Vagina (tissue), 2 donors: Measurements from ENCODE around the gene MORN2.

ENCODE experiments used
- POLR2A ChIP-seq, 2 donors: fragments of 450-650 bp; IDR thresholded peaks; one replicate each; pipeline ENCODE4 v1.6.1; 2017; ENCODE audit warnings: antibody characterized with exemption in 2 of 2, mild to moderate bottlenecking in 2 of 2, moderate library complexity in 2 of 2
- POLR2AphosphoS5 ChIP-seq, 2 donors: sonication (generic); formaldehyde crosslinking; IDR thresholded peaks; one replicate each; pipeline ENCODE4 v1.9.0; 2017; ENCODE audit warnings: antibody characterized with exemption in 2 of 2, mild to moderate bottlenecking in 2 of 2, low read depth in 1 of 2; ENCODE audit not compliant: insufficient read depth in 1 of 2
- TF ChIP-seq, protein P1 (sequence below), 3 experiments: fragments of 450-650 bp in 2 of 3; fragments of 200-600 bp in 1 of 3; sonication (generic) in 1 of 3; IDR thresholded peaks; one replicate each; pipeline ENCODE4 v1.5.1; 2017 to 2019; ENCODE audit warnings: antibody characterized with exemption in 3 of 3, mild to moderate bottlenecking in 2 of 3, moderate library complexity in 2 of 3

- no peak for TF ChIP-seq POLR2AphosphoS5 (IDR thresholded peaks at IDR 0.05; ENCODE audit: insufficient read depth in 1 of 2, low read depth in 1 of 2)
- TF ChIP-seq, protein P1, sequence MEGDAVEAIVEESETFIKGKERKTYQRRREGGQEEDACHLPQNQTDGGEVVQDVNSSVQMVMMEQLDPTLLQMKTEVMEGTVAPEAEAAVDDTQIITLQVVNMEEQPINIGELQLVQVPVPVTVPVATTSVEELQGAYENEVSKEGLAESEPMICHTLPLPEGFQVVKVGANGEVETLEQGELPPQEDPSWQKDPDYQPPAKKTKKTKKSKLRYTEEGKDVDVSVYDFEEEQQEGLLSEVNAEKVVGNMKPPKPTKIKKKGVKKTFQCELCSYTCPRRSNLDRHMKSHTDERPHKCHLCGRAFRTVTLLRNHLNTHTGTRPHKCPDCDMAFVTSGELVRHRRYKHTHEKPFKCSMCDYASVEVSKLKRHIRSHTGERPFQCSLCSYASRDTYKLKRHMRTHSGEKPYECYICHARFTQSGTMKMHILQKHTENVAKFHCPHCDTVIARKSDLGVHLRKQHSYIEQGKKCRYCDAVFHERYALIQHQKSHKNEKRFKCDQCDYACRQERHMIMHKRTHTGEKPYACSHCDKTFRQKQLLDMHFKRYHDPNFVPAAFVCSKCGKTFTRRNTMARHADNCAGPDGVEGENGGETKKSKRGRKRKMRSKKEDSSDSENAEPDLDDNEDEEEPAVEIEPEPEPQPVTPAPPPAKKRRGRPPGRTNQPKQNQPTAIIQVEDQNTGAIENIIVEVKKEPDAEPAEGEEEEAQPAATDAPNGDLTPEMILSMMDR (IDR thresholded peaks at IDR 0.05) = no peak
- TF ChIP-seq POLR2A (IDR thresholded peaks at IDR 0.05) = no peak
These were observed 45.8 kb upstream of the MORN2 start for GRCh38 chr2:38829971-38830370.
